ENCODE results near the gene LUZP2.

DNA sequence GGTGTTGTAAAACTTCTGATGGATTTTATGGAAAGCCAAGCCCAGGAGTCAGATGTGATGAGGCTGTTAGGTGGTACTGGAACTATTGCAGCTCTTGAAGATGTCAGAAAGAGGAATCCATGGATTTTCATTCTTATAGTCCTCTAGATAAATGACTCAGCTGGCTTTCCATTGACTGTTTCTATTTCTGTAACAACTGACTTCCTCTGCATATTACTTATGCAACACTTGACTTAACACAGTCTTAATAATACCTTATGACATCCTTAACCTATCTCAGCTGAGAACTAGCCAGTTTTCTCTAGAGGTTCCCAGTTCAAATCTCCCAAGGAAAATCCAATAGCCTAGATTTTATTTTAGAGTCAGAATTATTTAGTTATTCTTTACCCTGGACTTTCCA, 263.8 kb downstream of the LUZP2 start:
- TF ChIP-seq YY1 (IDR thresholded peaks at IDR 0.05; ENCODE audit: insufficient read depth, insufficient read length) (no peak), ZNF274 (IDR thresholded peaks at IDR 0.05; ENCODE audit: low read depth, low read length) (no peak), SUZ12 (IDR thresholded peaks at IDR 0.05; ENCODE audit: extremely low read depth, insufficient read depth, insufficient read length) (no peak)
